ENCODE data around the gene DAPK1.

GRCh38 chr9:87714819-87715218, 217.2 kb downstream of the DAPK1 start:
- TF ChIP-seq CTCF (IDR thresholded peaks at IDR 0.05; ENCODE audit: insufficient read depth, low read depth, low read length) (no peak), EZH2 (IDR thresholded peaks at IDR 0.05; ENCODE audit: insufficient read depth, low read length) (no peak)
